ENCODE results near the gene SPINT1. TPM values are rescaled to one million over a fixed set of nuclear protein-coding genes. Genes with fewer than 3 reads are reported as not detected.

The SPINT1 gene
- total and polyA plus RNA-seq, 2 of the 13 experiments (the other 11 are each of a cell fraction or from before 2014, with no cell fraction given) = 0.49 to 2.5 TPM

GRCh38 chr15:40869686-40870085, 25.8 kb downstream of the SPINT1 start:
- TF ChIP-seq CHD4 (IDR thresholded peaks at IDR 0.05; ENCODE audit: borderline replicate concordance, low read length) (no peak), ZNF850 (CRISPR knock-in tag; conservative IDR thresholded peaks at IDR 0.05) (no peak), ZNF180 (CRISPR knock-in tag; IDR thresholded peaks at IDR 0.05; ENCODE audit: borderline replicate concordance, low read depth) (no peak), ELF1 (CRISPR knock-in tag; IDR thresholded peaks at IDR 0.05) (no peak), HMGXB4 (CRISPR knock-in tag; IDR thresholded peaks at IDR 0.05; ENCODE audit: borderline replicate concordance in 1 of 2, low read depth in 1 of 2) (no peak), YY1 (IDR thresholded peaks at IDR 0.05; ENCODE audit: insufficient read depth, insufficient replicate concordance, low read depth, low read length) (no peak), ZNF503 (CRISPR knock-in tag; IDR thresholded peaks at IDR 0.05) (no peak), ZNF800 (CRISPR knock-in tag; IDR thresholded peaks at IDR 0.05) (no peak), ZFP62 (CRISPR knock-in tag; IDR thresholded peaks at IDR 0.05) (no peak), NR2F6 (IDR thresholded peaks at IDR 0.05) (no peak), NR2F6 (CRISPR knock-in tag; IDR thresholded peaks at IDR 0.05) (no peak)
- Histone ChIP-seq H3K79me2 (ENCODE audit: insufficient read depth, low read length) (no peaks in the 10 kb centered on the region), H3K4me3 (replicated peaks in 1 of 3; ENCODE audit: insufficient read depth in 1 of 3, low read depth in 2 of 3, low read length in 3 of 3) (no peak overlapping the region), H3K36me3 (replicated peaks in 1 of 2; ENCODE audit: control insufficient read depth in 1 of 2, insufficient read depth in 2 of 2, low read length in 2 of 2) (no peaks in the 10 kb centered on the region), H4K20me1 (ENCODE audit: insufficient read depth, low read length) (no peaks in the 10 kb centered on the region), H3K27ac (ENCODE audit: extremely low read length, insufficient read depth, low read length) (no peak overlapping the region), H2AFZ (ENCODE audit: low read length) (no peak overlapping the region), H3K4me2 (ENCODE audit: low read depth, low read length) (no peak overlapping the region), H3K4me1 (ENCODE audit: insufficient read depth, low read length) (peaks cover 22% of the 10 kb centered on the region), H3K9me3 (ENCODE audit: low read length) (no peaks in the 10 kb centered on the region), H3K9ac (ENCODE audit: insufficient read depth, low read depth, low read length) (no peak overlapping the region), H3K27me3 (ENCODE audit: control insufficient read depth in 1 of 2, insufficient read depth in 2 of 2, low read length in 2 of 2) (peaks cover 0 to 27% of the 10 kb centered on the region in 2 experiments; a peak in 2 of 5 replicates)
- POLR2A ChIA-PET = interaction anchor here (1.8 kb wide), 1 partner anchor 24 kb away, joined by 6 read pairs; the partner anchor contains the start of gene VPS18
- DNase-seq (ENCODE audit: low spot score) (no peak), FAIRE-seq (no peak), ATAC-seq (no peak)
- in situ Hi-C loops (cut with HindIII; ENCODE audit: extremely low pct_ligation_motif_present, low pct_unique_long_range_greater_than_20kb) (no loop called here), intact Hi-C loops (cut with micrococcal nuclease; ENCODE audit: unreplicated experiment) (no loop called here)
- WGBS (ENCODE audit: low lambda C conversion rate) = 9% methylated on average over 3 of the region's 5 CpGs
- CTCF ChIA-PET (ENCODE audit: low intra/inter-chr PET ratio, low total read pairs) = no interaction called here
- BruUV-seq (replicated peaks) = no TSS peak
